HepG2 (cell line): ENCODE results near the gene PLD6.

Experiments
- CENPBD1 ChIP-seq: sonication (generic); formaldehyde crosslinking; IDR thresholded peaks from 2 replicates; pipeline ENCODE4 v1.8.0; 2022; ENCODE audit warnings: missing genetic modification reagents, low read depth, mild to moderate bottlenecking, borderline replicate concordance
- CHD4 ChIP-seq: fragments of 200-600 bp; sonication (generic); IDR thresholded peaks from 2 replicates; pipeline ENCODE4 v1.7.0; 2017; ENCODE audit warnings: mild to moderate bottlenecking, low read length, borderline replicate concordance
- CREB1 ChIP-seq, 2 experiments: fragments of 450-650 bp in 1 of 2; IDR thresholded peaks; 2 replicates each; pipeline ENCODE4 v1.6.1; 2016 to 2017; ENCODE audit warnings: control low read depth in 1 of 2, mild to moderate bottlenecking in 1 of 2, missing compliant biosample characterization in 1 of 2, missing genetic modification characterization in 1 of 2
- CTCF ChIP-seq: sonication (generic); formaldehyde crosslinking; IDR thresholded peaks from 2 replicates; pipeline ENCODE4 v1.5.0; 2020; ENCODE audit warnings: mild to moderate bottlenecking, missing genetic modification reagents, moderate library complexity
- GMEB2 ChIP-seq: IDR thresholded peaks from 2 replicates; pipeline ENCODE4 v1.6.1; 2016; ENCODE audit warnings: missing biosample characterization, missing genetic modification reagents, low read depth
- KLF11 ChIP-seq: IDR thresholded peaks from 2 replicates; pipeline ENCODE4 v1.6.1; 2016; ENCODE audit warnings: missing compliant biosample characterization
- NR1H2 ChIP-seq: sonication (generic); formaldehyde crosslinking; IDR thresholded peaks from 2 replicates; pipeline ENCODE4 v1.8.1; 2022; ENCODE audit warnings: low read depth, missing genetic modification reagents, borderline replicate concordance
- NR2C2 ChIP-seq: sonication (generic); formaldehyde crosslinking; IDR thresholded peaks from 2 replicates; pipeline ENCODE4 v1.4.0; 2020; ENCODE audit warnings: missing genetic modification reagents, mild to moderate bottlenecking, moderate library complexity, borderline replicate concordance
- PCBP2 ChIP-seq: fragments of 200-400 bp; formaldehyde crosslinking; optimal IDR thresholded peaks from 2 replicates; pipeline ENCODE3; 2018; ENCODE audit warnings: low read length, low read depth; ENCODE audit not compliant: poor library complexity, severe bottlenecking
- RELA ChIP-seq: sonication (generic); formaldehyde crosslinking; IDR thresholded peaks from 2 replicates; pipeline ENCODE4 v1.4.0; 2020; ENCODE audit warnings: missing genetic modification reagents
- SNAPC5 ChIP-seq: sonication (generic); formaldehyde crosslinking; IDR thresholded peaks from 2 replicates; pipeline ENCODE4 v1.8.1; 2023; ENCODE audit warnings: mild to moderate bottlenecking, missing genetic modification reagents, borderline replicate concordance
- TEAD3 ChIP-seq: optimal IDR thresholded peaks from 2 replicates; pipeline ENCODE3; 2016; ENCODE audit warnings: borderline replicate concordance

- TF ChIP-seq SNAPC5 (CRISPR knock-in tag) (no peak), CTCF (CRISPR knock-in tag) (no peak), NR1H2 (CRISPR knock-in tag) (no peak), CREB1 (IDR thresholded peaks at IDR 0.05) (no peak), CREB1 (CRISPR knock-in tag; IDR thresholded peaks at IDR 0.05) (no peak), KLF11 (CRISPR knock-in tag) (no peak), TEAD3 (no peak), NR2C2 (no peak), GMEB2 (CRISPR knock-in tag) (no peak), CHD4 (no peak), PCBP2 (no peak), CENPBD1 (CRISPR knock-in tag) (no peak), RELA (CRISPR knock-in tag) (no peak)
Measured at GRCh38 chr17:17168401-17168800, 37.7 kb downstream of the PLD6 start.
